ENCODE results near the gene NEMP2.

DNA sequence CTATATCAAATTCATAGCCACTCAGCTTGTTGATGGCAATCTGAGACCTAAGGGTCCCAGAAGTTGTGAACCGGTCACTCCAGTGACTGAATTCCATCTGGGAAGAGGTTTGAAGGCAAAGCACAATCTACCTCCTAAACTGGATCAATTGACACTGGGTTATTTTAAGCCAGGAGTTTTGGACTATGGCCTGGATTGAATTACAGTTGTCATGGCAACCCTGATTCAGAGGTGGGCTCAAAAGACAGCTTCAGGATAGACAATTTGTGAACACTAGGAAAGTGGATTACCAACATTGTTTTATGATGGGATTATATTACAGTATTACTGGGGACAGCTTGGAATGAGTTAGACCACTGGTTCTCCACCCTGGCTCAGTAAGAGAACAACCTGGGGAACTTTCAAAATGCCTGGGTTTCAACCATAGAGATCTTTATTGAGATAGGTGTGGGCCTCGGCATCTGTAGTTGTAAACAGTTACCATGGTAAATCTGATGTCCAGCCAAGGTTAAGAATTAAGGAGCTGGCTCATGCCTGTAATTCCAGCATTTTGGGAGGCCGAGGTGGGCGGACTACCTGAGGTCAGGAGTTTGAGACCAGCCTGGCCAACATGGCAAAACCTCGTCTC, 67.6 kb downstream of the NEMP2 start:
- no peak for TF ChIP-seq POLR2A (IDR thresholded peaks at IDR 0.05)
- TF ChIP-seq CTCF (IDR thresholded peaks at IDR 0.05), result no peak

All from lower leg skin (tissue), 3 donors.